GM12875 (cell line): Measurements from ENCODE around the gene UBA1.

Experiments
- H3K4me3 ChIP-seq: one replicate; pipeline ENCODE4 v1.5.1; 2011; ENCODE audit warnings: low read depth, low read length, control low read depth
- TF ChIP-seq, protein P1 (sequence below): IDR thresholded peaks from 2 replicates; pipeline ENCODE4 v1.5.1; 2011; ENCODE audit warnings: low read depth, mild to moderate bottlenecking, control low read depth, inconsistent platforms, low read length, moderate library complexity, borderline replicate concordance; ENCODE audit not compliant: insufficient read depth

The UBA1 gene

DNA sequence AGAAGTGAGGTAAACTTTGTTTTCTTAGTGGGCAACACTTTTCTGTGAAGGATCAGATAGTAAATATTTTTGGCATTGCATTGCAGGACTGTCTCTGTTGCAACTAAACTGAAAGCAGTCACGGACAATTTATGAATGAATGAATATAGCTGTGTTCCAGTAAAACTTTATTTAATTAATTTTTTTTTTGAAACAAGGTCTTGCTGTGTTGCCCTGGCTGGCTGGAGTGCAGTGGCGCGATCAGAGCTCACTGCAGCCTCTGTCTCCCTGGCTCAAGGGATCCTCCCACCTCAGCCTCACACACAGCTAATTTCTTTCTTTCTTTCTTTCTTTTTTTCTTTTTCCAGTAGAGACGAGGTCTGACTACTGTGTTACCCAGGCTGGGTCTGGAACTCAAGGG lies 32.8 kb upstream of the UBA1 start:
- no peak overlapping the region for H3K4me3 ChIP-seq
- TF ChIP-seq, protein P1, sequence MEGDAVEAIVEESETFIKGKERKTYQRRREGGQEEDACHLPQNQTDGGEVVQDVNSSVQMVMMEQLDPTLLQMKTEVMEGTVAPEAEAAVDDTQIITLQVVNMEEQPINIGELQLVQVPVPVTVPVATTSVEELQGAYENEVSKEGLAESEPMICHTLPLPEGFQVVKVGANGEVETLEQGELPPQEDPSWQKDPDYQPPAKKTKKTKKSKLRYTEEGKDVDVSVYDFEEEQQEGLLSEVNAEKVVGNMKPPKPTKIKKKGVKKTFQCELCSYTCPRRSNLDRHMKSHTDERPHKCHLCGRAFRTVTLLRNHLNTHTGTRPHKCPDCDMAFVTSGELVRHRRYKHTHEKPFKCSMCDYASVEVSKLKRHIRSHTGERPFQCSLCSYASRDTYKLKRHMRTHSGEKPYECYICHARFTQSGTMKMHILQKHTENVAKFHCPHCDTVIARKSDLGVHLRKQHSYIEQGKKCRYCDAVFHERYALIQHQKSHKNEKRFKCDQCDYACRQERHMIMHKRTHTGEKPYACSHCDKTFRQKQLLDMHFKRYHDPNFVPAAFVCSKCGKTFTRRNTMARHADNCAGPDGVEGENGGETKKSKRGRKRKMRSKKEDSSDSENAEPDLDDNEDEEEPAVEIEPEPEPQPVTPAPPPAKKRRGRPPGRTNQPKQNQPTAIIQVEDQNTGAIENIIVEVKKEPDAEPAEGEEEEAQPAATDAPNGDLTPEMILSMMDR = no peak

DNA sequence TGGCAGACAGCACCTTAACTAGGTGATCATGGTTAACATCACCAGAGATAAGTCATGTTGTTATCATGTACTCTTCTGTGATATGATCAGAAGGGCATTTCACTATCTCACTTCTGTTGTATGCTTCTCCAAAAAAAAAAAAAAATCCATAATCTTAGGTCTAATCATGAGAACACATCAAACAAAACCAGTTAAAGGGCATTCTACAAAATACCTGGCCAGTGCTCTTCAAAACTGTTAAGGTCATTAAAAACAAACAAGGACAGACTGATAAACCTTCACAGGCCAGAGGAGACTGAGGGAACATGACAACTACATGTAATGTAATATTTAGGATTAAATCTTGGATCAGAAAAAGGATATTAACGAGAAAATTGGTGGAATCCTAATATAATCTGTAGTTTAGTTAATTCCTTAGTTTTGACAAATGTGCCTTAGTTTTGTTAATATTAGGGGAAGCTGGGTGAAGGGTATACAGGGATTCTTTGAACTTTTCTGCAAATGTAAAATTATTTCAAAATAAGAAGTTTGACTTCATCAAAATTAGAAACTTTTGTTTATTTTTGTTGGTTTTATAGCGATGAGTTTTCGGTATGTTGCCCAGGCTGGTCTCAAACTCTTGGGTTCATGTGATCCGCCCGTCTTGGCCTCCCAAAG lies 30.6 kb upstream of the UBA1 start:
- H3K4me3 ChIP-seq = no peak overlapping the region
- TF ChIP-seq, protein P1 = no peak

DNA sequence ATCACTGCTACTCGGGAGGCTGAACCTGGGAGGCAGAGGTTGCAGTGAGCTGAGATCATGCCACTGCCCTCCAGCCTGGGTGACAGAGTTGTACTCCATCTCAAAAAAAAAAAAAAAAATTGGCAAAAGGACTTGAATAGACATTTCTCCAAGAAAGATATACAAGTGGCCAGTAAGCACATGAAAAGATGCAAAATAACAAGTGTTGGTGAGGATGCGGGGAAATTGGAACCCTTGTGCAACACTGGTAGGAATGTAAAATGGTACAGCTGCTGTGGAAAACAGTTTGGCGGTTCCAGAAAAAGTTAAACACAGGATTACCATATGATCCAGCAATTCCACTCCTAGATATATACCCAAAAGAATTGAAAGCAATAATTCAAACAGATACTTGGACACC lies 29.2 kb upstream of the UBA1 start:
- TF ChIP-seq, protein P1 = no peak
- no peak overlapping the region for H3K4me3 ChIP-seq

DNA sequence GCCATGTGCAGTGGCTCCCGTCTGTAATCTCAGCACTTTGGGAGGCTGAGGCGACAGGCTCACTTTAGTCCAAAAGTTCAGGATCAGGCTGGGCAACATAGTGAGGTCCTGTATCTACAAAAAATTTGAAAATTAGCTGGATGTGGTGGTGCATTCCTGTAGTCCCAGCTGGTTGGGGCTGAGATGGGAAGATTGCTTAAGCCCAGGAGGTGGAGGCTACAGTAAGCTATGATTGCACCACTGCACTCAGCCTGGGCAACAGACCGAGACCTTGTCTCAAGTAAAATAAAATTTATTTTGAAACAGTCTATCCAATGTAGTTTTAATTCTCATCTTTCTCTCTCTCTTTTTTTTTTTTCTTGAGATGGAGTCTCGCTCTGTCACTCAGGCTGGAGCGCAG lies 27.5 kb upstream of the UBA1 start:
- H3K4me3 ChIP-seq = no peak overlapping the region
- TF ChIP-seq, protein P1 = no peak

DNA sequence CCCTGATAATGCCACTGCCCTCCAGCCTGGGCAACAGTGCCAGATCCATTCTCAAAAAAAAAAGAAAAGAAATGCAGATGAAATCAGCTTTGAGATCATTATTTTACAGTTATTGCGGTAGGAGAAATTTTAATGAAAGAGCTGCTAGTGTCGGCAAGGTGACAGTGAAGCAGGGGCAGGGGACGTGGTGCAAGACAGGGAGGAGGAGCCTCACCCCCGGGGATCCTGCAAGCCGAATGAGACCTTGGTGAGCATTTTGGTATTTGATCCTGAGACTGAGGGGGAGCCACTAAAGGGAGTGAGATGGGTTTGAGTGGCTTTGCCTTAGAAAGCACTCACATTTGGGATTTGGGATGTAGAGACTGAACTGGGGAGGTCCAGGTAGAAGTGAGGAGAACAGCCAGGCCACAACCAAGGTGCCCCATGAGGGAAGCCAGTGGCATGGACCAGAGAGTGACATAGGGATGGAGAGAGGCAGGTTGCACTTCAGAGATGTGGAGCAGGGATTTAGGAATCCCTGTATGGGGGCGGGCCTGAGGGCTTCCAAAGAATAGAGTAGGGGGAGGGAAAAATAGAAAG lies 25.0 kb upstream of the UBA1 start:
- no peak overlapping the region for H3K4me3 ChIP-seq
- TF ChIP-seq, protein P1 = no peak

DNA sequence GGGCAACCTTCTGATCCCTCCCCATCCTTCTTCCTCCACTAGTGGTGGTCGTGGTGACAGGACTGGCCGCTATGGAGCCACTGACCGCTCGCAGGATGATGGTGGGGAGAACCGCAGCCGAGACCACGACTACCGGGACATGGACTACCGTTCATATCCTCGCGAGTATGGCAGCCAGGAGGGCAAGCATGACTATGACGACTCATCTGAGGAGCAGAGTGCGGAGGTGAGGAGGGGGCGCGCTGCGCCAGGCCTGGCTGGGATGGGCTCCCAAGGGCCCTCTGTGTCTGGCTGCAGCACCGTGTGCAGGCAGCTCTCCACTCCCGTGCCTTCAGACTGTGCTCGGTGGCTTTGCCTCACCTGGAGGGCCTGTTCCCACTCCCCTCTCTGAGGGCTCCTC lies 24.4 kb upstream of the UBA1 start:
- TF ChIP-seq, protein P1 = no peak
- no peak overlapping the region for H3K4me3 ChIP-seq

DNA sequence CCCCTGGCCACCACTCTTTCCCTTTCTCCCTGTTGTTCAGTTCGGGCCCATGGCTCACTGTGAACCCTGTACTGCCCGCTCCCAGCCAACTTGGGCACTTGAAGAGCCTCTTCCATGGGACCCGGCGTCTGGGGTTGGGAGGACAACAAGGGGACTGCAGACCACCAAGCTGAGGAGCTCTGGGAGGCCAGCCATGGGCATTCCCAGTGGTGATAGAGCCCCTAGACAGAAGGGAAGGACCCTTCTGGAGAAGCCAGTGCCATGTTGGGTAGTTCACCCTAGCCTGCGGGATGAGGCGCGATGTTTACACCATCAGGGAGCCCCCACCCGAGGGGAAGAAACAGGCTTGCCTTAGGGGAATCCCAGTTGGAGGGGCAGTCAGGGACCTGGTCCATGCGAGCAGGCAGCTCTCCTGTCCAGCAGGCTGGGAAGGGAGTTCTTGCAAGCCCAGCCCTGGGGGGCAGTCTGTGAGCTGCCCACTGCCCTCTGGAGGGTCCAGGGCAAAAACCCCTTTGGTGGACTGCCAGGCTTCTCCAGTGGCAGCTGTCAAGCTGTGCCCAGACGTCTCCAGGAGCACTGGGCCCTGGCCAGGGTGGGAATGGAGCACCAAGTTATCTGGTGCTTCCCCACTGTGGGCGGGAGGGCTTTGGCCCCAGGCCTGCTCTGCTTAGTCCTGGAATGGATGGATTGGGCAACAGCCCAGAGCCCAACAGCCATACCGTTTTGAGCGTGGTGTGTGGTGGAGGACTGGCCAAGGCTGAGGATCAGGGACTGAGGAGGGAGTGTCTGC lies 23.7 kb upstream of the UBA1 start:
- TF ChIP-seq, protein P1 = no peak

More for the DNA sequence above, 23.7 kb upstream of the UBA1 start:
- H3K4me3 ChIP-seq = no peak overlapping the region
